ENCODE data around the gene KLHL12. TPM values are rescaled to one million over a fixed set of nuclear protein-coding genes. Genes with fewer than 3 reads are reported as not detected.

The KLHL12 gene
- 54.4 and 55.4 TPM in 2 replicates for total RNA-seq

DNA sequence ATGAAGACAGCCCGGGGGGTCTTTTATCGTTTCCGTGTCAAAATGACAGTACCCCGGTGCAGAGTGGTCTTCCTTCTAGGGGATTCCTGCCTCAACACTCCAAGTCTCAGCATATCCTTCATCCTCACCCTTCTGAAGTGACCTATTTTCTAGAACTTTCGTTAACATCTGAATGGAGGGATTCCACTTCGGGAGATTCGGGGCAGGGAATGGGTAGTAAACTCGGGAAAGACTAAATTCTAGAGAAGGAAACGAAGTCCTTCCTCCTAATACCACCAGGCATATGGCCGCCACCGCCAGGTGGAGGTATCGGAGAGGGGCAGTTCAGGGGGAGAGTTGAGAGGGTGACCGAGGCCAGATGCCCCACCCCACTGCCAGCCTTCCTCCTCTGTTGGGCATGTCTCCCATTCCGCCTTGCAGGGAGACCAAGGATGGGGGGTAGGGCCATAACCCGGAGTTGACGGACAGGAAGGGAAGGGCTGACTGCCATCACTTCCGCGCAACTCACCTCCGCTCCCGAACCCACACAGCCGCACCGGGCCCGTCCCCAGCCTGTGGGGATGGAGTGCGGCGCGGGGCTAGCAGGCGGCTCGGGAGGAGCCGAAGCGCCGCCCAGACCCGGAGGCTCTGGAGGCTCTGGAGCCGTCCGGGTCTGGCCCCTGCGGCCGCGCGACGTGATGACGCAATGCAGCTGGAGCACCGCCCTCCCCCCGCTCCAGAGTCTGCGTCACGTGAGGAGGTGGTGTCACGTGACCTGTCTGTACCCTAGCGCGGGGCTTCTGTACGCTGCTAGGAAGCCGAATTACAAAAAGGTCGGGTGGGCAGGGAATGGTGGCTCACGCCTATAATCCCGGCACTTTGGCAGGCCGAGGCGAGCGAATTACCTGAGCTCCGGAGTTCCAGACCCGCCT, at the start of gene KLHL12:
Gene KLHL12, minus strand, starts transcription at position 654 of the 911 bp plus-strand sequence. CDS start 2,072 bp downstream, outside the sequence.

DNA sequence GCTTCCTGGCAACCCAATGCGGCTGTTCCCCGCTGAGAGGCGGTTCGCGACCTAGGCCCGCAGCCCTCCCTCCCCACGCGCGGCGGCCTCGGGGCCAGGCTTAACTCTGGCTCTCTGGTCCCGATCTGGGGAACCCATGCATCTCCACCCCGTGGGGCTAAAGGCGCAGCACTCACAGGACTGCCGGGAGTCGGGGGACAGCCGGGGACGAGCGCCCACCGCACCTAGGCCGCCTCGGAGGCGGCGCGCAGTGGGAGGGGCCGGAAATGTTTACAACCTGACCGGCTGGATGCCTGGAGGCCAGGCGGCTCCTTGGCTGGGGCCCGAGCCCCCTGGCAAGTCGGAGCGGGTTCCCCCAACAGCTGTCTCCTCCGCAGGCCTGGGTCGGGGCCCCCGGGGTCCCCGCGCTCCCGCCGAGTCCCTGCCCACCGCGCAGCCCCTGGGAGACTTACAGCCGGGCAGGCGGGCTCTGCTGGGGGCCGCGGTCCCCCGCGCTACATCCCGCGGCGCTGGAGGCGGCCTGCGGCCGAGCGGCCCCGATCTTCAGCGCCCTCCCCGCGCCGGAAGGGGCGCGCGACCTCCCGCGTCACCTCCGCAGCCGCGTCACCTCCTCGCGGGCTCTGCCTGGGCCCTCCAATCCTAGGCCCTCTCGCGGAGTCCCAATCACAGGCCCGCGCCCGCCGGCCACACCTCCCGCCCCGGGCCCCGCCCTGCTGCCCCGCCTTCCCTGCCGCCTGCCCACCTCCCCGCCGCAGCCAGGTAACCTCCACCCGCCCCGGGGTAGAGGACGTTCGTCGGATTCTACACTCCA, 30.9 kb upstream of the KLHL12 start, which contains the start of gene ADIPOR1:
Gene ADIPOR1, minus strand, starts transcription at position 580 of the 811 bp plus-strand sequence. CDS start 7,242 bp downstream, outside the sequence.

DNA sequence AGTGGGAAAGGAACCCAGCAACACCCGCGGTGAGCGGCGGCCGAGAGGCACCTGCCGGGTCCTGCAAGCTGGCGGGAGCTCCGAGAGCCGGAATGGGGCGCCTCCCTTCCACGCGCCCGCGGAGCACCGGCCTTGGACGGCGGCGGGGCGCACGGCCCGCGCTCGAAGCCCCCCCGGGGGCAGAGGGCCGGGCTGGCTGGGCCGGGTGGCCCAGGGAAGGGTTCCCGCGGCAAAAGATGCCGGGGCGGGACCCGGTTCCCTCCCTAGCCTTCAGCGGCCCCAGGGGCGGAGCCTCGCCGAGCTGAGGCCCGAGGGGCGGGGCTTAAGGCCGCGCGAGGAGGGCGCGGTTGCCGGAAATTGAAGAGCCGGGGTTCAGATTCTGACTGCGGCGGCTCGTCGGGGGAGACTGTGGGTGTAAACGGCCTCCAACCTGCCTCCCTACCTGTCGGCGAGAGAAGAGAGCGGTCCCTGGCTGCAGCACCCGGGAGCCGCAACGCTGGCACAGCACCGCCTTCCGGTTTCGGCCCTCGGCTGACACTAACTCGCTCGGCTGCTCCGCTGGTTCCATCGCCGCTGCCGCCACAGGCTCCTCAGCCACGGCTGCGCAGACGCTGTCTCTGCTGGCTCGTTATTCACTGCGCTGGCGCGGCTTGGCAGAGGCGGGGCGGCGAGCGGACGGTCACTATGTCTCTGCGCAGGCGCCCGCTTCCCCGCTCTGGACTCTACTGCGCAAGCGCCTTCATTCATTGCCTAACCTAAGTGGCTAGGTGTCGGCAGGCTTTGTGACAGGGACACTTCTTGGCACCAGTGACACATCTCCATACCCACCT, 38.3 kb downstream of the KLHL12 start, which contains the start of gene RABIF:
Gene RABIF, minus strand, starts transcription at position 619 of the 830 bp plus-strand sequence. Its CDS starts 51 bp downstream, at position 568.

Other genes starting within 250 kb of the KLHL12 start
- under 0.01 TPM in 2 replicates for gene SYT2, start 216.8 kb downstream of the KLHL12 start, total RNA-seq
- 91.9 and 191 TPM in 2 replicates for gene KDM5B, start 118.8 kb downstream of the KLHL12 start, total RNA-seq
- gene PCAT6, start 116.3 kb downstream of the KLHL12 start, total RNA-seq = 0.68 and 1.1 TPM in 2 replicates
- 6.6 and 8.5 TPM in 2 replicates for gene RABIF, start 38.1 kb downstream of the KLHL12 start, total RNA-seq
- 167 and 244 TPM in 2 replicates for gene ADIPOR1, start 31.1 kb upstream of the KLHL12 start, total RNA-seq
- 103 and 187 TPM in 2 replicates for gene CYB5R1, start 40.0 kb upstream of the KLHL12 start, total RNA-seq
- 98.4 and 102 TPM in 2 replicates for gene TMEM183A, start 80.1 kb upstream of the KLHL12 start, total RNA-seq
- gene PPFIA4, start 99.3 kb upstream of the KLHL12 start, total RNA-seq = 0.34 and 3.1 TPM in 2 replicates
- not detected in 2 replicates for gene MYOG, start 158.8 kb upstream of the KLHL12 start, total RNA-seq
- gene ADORA1, start 200.5 kb upstream of the KLHL12 start, total RNA-seq = not detected in 2 replicates
- gene MYBPH, start 248.6 kb upstream of the KLHL12 start, total RNA-seq = not detected in 2 replicates